Liver (tissue), 9 donors: Measurements from ENCODE around the gene KIF2C. TPM values are rescaled to one million over a fixed set of nuclear protein-coding genes. Genes with fewer than 3 reads are reported as not detected.

Source experiments
- DNase-seq: peaks from one replicate; pipeline ENCODE4 v3.0.0-alpha.2; 2017; ENCODE audit warnings: low spot score
- H3K27ac ChIP-seq, 2 donors: one replicate each; pipeline ENCODE4 v1.7.0; 2013; ENCODE audit warnings: inconsistent platforms in 2 of 2, low read length in 2 of 2, control low read depth in 1 of 2, low read depth in 1 of 2, mild to moderate bottlenecking in 1 of 2
- H3K27me3 ChIP-seq, 4 donors: one replicate each; pipeline versions ENCODE4 v1.6.1 to v1.7.0; 2013; ENCODE audit warnings: low read length in 3 of 4, inconsistent platforms in 1 of 4, mild to moderate bottlenecking in 1 of 4, moderate library complexity in 1 of 4; ENCODE audit not compliant: control insufficient read depth in 4 of 4, insufficient read depth in 4 of 4
- H3K36me3 ChIP-seq, 4 donors: one replicate each; pipeline versions ENCODE4 v1.6.1 to v1.7.0; 2013; ENCODE audit warnings: low read length in 3 of 4, mild to moderate bottlenecking in 3 of 4, low read depth in 1 of 4, moderate library complexity in 1 of 4; ENCODE audit not compliant: control insufficient read depth in 4 of 4, insufficient read depth in 3 of 4
- H3K4me1 ChIP-seq, 4 donors: one replicate each; pipeline versions ENCODE4 v1.6.1 to v1.7.0; 2013; ENCODE audit warnings: low read length in 3 of 4, mild to moderate bottlenecking in 3 of 4, moderate library complexity in 1 of 4; ENCODE audit not compliant: control insufficient read depth in 4 of 4, insufficient read depth in 4 of 4
- H3K4me3 ChIP-seq, 3 donors: one replicate each; pipeline versions ENCODE4 v1.6.1 to v1.7.0; 2013; ENCODE audit warnings: low read length in 3 of 3, control low read depth in 1 of 3, low read depth in 1 of 3, mild to moderate bottlenecking in 1 of 3
- H3K9ac ChIP-seq, 2 donors: one replicate each; pipeline ENCODE4 v1.7.0; 2013; ENCODE audit warnings: low read length in 2 of 2, mild to moderate bottlenecking in 2 of 2, moderate library complexity in 2 of 2, control low read depth in 1 of 2, low read depth in 1 of 2
- H3K9me3 ChIP-seq, 4 donors: one replicate each; pipeline versions ENCODE4 v1.6.1 to v1.7.0; 2013; ENCODE audit warnings: low read length in 3 of 4; ENCODE audit not compliant: control insufficient read depth in 4 of 4
- EGR1 ChIP-seq, 2 donors: IDR thresholded peaks; 2 replicates each; pipeline ENCODE4 v1.6.1; 2016 to 2018; ENCODE audit warnings: antibody characterized with exemption in 2 of 2, low read depth in 2 of 2
- FOXA1 ChIP-seq: IDR thresholded peaks from 2 replicates; pipeline ENCODE4 v1.6.1; 2016; ENCODE audit warnings: antibody characterized with exemption
- FOXA2 ChIP-seq: IDR thresholded peaks from 2 replicates; pipeline ENCODE4 v1.6.1; 2016; ENCODE audit warnings: antibody characterized with exemption
- GABPA ChIP-seq, 2 donors: IDR thresholded peaks in 1 of 2; conservative IDR thresholded peaks in 1 of 2; 2 replicates each; pipeline ENCODE4 v1.6.1; 2016; ENCODE audit warnings: antibody characterized with exemption in 2 of 2, mild to moderate bottlenecking in 1 of 2, moderate library complexity in 1 of 2
- HNF4A ChIP-seq, 2 donors: conservative IDR thresholded peaks; 2 replicates each; pipeline ENCODE4 v1.6.1; 2016; ENCODE audit warnings: antibody characterized with exemption in 2 of 2, mild to moderate bottlenecking in 2 of 2
- JUND ChIP-seq, 2 donors: IDR thresholded peaks; 2 replicates each; pipeline ENCODE4 v1.6.1; 2016; ENCODE audit warnings: antibody characterized with exemption in 2 of 2
- NR2F2 ChIP-seq: IDR thresholded peaks from 2 replicates; pipeline ENCODE4 v1.6.1; 2016; ENCODE audit warnings: antibody characterized with exemption
- RAD21 ChIP-seq, 2 donors: IDR thresholded peaks; 2 replicates each; pipeline ENCODE4 v1.6.1; 2016; ENCODE audit warnings: antibody characterized with exemption in 2 of 2, mild to moderate bottlenecking in 2 of 2
- REST ChIP-seq: IDR thresholded peaks from 2 replicates; pipeline ENCODE4 v1.6.1; 2016; ENCODE audit warnings: antibody characterized with exemption, mild to moderate bottlenecking
- RXRA ChIP-seq, 2 donors: IDR thresholded peaks; 2 replicates each; pipeline ENCODE4 v1.6.1; 2017 to 2018; ENCODE audit warnings: antibody characterized with exemption in 2 of 2, mild to moderate bottlenecking in 1 of 2
- SP1 ChIP-seq: IDR thresholded peaks from 2 replicates; pipeline ENCODE4 v1.6.1; 2018; ENCODE audit warnings: antibody characterized with exemption, mild to moderate bottlenecking
- TAF1 ChIP-seq: conservative IDR thresholded peaks from 2 replicates; pipeline ENCODE4 v1.6.1; 2016; ENCODE audit warnings: antibody characterized with exemption, mild to moderate bottlenecking
- YY1 ChIP-seq: IDR thresholded peaks from 2 replicates; pipeline ENCODE4 v1.6.1; 2016; ENCODE audit warnings: antibody characterized with exemption, mild to moderate bottlenecking
- WGBS: extraction: QIAGEN DNeasy Blood & Tissue Kit; methylation state at CpG from one replicate; pipeline ENCODE4 v1.1.7; 2013; 5-methylcytosine and 5-hydroxymethylcytosine counted together
- polyA plus RNA-seq, 2 donors: library from polyadenylated mRNA; stranded (reverse) in 1 of 2; unstranded in 1 of 2; fragments of 200-250 nt in 1 of 2; fragments of >200 nt in 1 of 2; fragmentation: Nextera tagmentation in 1 of 2; extraction: Ambion mirVana in 1 of 2; gene quantifications; one replicate each; pipeline versions ENCODE4 v1.2.1 to v1.2.3, GENCODE V29; 2013 to 2015
- total RNA-seq, 2 donors: library from RNA; depleted of rRNA; stranded (reverse); fragments of >200 nt; gene quantifications; one replicate each; pipeline ENCODE4 v1.2.3, GENCODE V29; 2014
- TF ChIP-seq, protein P1 (sequence below): fragments of 150-350 bp; IDR thresholded peaks from 2 replicates; pipeline ENCODE4 v1.5.1; 2017; ENCODE audit warnings: improper control_type of control experiment, low read depth, low read length; ENCODE audit not compliant: missing input control
- TF ChIP-seq, protein P2 (sequence below): IDR thresholded peaks from 2 replicates; pipeline ENCODE4 v1.6.1; 2016; ENCODE audit warnings: antibody characterized with exemption
- TF ChIP-seq, protein P3 (sequence below): IDR thresholded peaks from 2 replicates; pipeline ENCODE4 v1.6.1; 2016; ENCODE audit warnings: antibody characterized with exemption
- donor health status: healthy.
- donor health status: healthy.
- donor health status: healthy.
- donor health status: healthy.
- donor health status: healthy.

KIF2C gene
- total and polyA plus RNA-seq, 4 donors: 0.17 to 26.7 (median 0.73) TPM

- no peak overlapping the region for H3K27ac ChIP-seq
- no peaks in the 10 kb centered on the region for H3K27me3 ChIP-seq
- H3K4me1 ChIP-seq: peaks cover 2 to 12% (median 7%) of the 10 kb centered on the region in 4 donors
These were observed 59.1 kb downstream of the KIF2C start for GRCh38 chr1:44798481-44799365.

GRCh38 chr1:44799770-44800584 lies 60.3 kb downstream of the KIF2C start, which contains the start of gene PLK3:
PLK3 (plus strand) TSS chr1:44800377; CDS start chr1:44800464, 87 bp downstream.
- WGBS: under 1% methylated on average over 79 of the region's 79 CpGs
- no peaks in the 10 kb centered on the region for H3K27me3 ChIP-seq
- peak within 1 kb of the TSS; percentile 85 to 94 for H3K27ac ChIP-seq
- DNase-seq: peak; percentile 96
- no peaks in the 10 kb centered on the region for H3K9me3 ChIP-seq
- H3K36me3 ChIP-seq: peaks cover 0 to 8% (median 5%) of the 10 kb centered on the region in 4 donors
- H3K4me3 ChIP-seq: peak within 1 kb of the TSS; percentile 56 to 78 (median 73)
- peak within 1 kb of the TSS; percentile 69 to 71 for H3K9ac ChIP-seq
- H3K4me1 ChIP-seq: peaks cover 2 to 12% (median 7%) of the 10 kb centered on the region in 4 donors
- TF ChIP-seq, protein P1, sequence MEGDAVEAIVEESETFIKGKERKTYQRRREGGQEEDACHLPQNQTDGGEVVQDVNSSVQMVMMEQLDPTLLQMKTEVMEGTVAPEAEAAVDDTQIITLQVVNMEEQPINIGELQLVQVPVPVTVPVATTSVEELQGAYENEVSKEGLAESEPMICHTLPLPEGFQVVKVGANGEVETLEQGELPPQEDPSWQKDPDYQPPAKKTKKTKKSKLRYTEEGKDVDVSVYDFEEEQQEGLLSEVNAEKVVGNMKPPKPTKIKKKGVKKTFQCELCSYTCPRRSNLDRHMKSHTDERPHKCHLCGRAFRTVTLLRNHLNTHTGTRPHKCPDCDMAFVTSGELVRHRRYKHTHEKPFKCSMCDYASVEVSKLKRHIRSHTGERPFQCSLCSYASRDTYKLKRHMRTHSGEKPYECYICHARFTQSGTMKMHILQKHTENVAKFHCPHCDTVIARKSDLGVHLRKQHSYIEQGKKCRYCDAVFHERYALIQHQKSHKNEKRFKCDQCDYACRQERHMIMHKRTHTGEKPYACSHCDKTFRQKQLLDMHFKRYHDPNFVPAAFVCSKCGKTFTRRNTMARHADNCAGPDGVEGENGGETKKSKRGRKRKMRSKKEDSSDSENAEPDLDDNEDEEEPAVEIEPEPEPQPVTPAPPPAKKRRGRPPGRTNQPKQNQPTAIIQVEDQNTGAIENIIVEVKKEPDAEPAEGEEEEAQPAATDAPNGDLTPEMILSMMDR: peak; percentile 93
- TF ChIP-seq FOXA1 (no peak), EGR1 (IDR thresholded peaks at IDR 0.05; ENCODE audit: low read depth in 2 of 2) (no peak), HNF4A (conservative IDR thresholded peaks at IDR 0.05) (peak in 1 of 2 donors; percentile 43), JUND (IDR thresholded peaks at IDR 0.05) (no peak), GABPA (IDR thresholded peaks at IDR 0.05 in 1 of 2, conservative IDR thresholded peaks at IDR 0.05 in 1 of 2) (no peak), RAD21 (IDR thresholded peaks at IDR 0.05) (peak; percentile 85 to 86), RXRA (IDR thresholded peaks at IDR 0.05) (peak; percentile 39 to 60), FOXA2 (no peak), SP1 (peak; percentile 88), TAF1 (peak; percentile 70), YY1 (peak; percentile 83), NR2F2 (no peak), REST (peak; percentile 66)
- TF ChIP-seq, protein P2, sequence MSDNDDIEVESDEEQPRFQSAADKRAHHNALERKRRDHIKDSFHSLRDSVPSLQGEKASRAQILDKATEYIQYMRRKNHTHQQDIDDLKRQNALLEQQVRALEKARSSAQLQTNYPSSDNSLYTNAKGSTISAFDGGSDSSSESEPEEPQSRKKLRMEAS: peak; percentile 89
- TF ChIP-seq, protein P3, sequence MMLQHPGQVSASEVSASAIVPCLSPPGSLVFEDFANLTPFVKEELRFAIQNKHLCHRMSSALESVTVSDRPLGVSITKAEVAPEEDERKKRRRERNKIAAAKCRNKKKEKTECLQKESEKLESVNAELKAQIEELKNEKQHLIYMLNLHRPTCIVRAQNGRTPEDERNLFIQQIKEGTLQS: peak; percentile 84

More at GRCh38 chr1:44798481-44799365, 59.1 kb downstream of the KIF2C start:
- Histone ChIP-seq H3K36me3 (peaks cover 0 to 5% (median 3%) of the 10 kb centered on the region in 4 donors), H3K4me3 (no peak overlapping the region), H3K9ac (no peak overlapping the region), H3K9me3 (no peaks in the 10 kb centered on the region)
- TF ChIP-seq FOXA2 (no peak), HNF4A (conservative IDR thresholded peaks at IDR 0.05) (no peak), EGR1 (IDR thresholded peaks at IDR 0.05; ENCODE audit: low read depth in 2 of 2) (no peak)
- TF ChIP-seq, protein P3: no peak
- DNase-seq: no peak
- WGBS: 87% methylated on average over 10 of the region's 10 CpGs
